Ovary (tissue), 9 donors: ENCODE data around the gene SNX8. TPM values are rescaled to one million over a fixed set of nuclear protein-coding genes. Genes with fewer than 3 reads are reported as not detected.

Source experiments
- DNase-seq, 5 donors: peaks; one replicate each; pipeline ENCODE4 v3.0.0-alpha.2; 2019 to 2020
- H3K27ac ChIP-seq, 2 donors: fragments of 200-600 bp; one replicate each; pipeline versions ENCODE4 v1.5.1 to v1.8.0; 2019 to 2022
- H3K27me3 ChIP-seq: fragments of 200-600 bp; one replicate; pipeline ENCODE4 v1.8.0; 2022
- H3K36me3 ChIP-seq: fragments of 200-600 bp; sonication (generic); one replicate; pipeline ENCODE4 v1.5.1; 2019
- H3K4me1 ChIP-seq: one replicate; pipeline ENCODE4 v1.8.1; 2013; ENCODE audit warnings: mild to moderate bottlenecking, moderate library complexity; ENCODE audit not compliant: insufficient read depth
- H3K4me3 ChIP-seq: fragments of 200-600 bp; sonication (generic); one replicate; pipeline ENCODE4 v1.5.1; 2017
- H3K9me3 ChIP-seq, 2 donors: fragments of 200-600 bp in 1 of 2; sonication (generic) in 1 of 2; one replicate each; pipeline versions ENCODE4 v1.5.1 to v1.8.1; 2013 to 2019; ENCODE audit warnings: mild to moderate bottlenecking in 1 of 2, moderate library complexity in 1 of 2
- CTCF ChIP-seq, 3 donors: fragments of 450-650 bp in 2 of 3; fragments of 200-600 bp in 1 of 3; IDR thresholded peaks; one replicate each; pipeline versions ENCODE4 v1.5.1 to v1.8.0; 2016 to 2022; ENCODE audit warnings: antibody characterized with exemption in 3 of 3, mild to moderate bottlenecking in 1 of 3
- EP300 ChIP-seq: sonication (generic); formaldehyde crosslinking; IDR thresholded peaks from one replicate; pipeline ENCODE4 v1.6.1; 2017; ENCODE audit warnings: antibody characterized with exemption
- POLR2A ChIP-seq: fragments of 450-650 bp; IDR thresholded peaks from one replicate; pipeline ENCODE4 v1.6.1; 2017; ENCODE audit warnings: antibody characterized with exemption, mild to moderate bottlenecking, moderate library complexity
- WGBS, 3 donors: extraction: QIAGEN DNeasy Blood & Tissue Kit in 1 of 3; methylation state at CpG; one replicate each; pipeline versions ENCODE4 v1.1.5 to v1.1.7; 2013 to 2017; 5-methylcytosine and 5-hydroxymethylcytosine counted together
- intact Hi-C, 4 donors: fragments of 100-400 bp; cut with DNase I; formaldehyde crosslinking; loops; one replicate each; pipeline versions ENCODE4 v1.11.0 to v1.15.1; 2022 to 2023
- polyA plus RNA-seq, 2 donors: library from polyadenylated mRNA; stranded (reverse); fragments of 200-250 nt in 1 of 2; fragments of 350-450 nt in 1 of 2; fragmentation: Illumina TruSeq in 1 of 2; extraction: RNeasy Lipid Tissue Mini Kit (QIAGEN cat#74804) in 1 of 2; gene quantifications; one replicate each; pipeline ENCODE4 v1.2.3, GENCODE V29; 2013 to 2014
- total RNA-seq, 7 donors: library from RNA; depleted of rRNA in 2 of 7; stranded (reverse); fragments of >200 nt in 2 of 7; fragmentation: NEBNext Ultra II Directional in 3 of 7; extraction: Animal tissue kit (Norgen Biotek cat#: 25700) in 3 of 7; gene quantifications; one replicate each; pipeline versions ENCODE4 v1.1.0 to v1.2.4, GENCODE V29; 2016 to 2023
- donor health status: DM: no; HTN: no; CAD: no; lungs with moderate emphysema.
- donor health status: DM: no; HTN: no; CAD: no.
- donor health status: Bipolar disorder and iron deficiency.
- donor health status: DM: yes; HTN: yes; CAD: no.
- donor health status: DM: no; HTN: no; CAD: no.
- donor health status: DM: yes; HTN: yes; CAD: no.

The SNX8 gene
- total and polyA plus RNA-seq, 9 donors, result 3.2 to 37.2 (median 19.2) TPM

GRCh38 chr7:2219136-2219535, 95.1 kb downstream of the SNX8 start:
- Histone ChIP-seq H3K4me1 (no peaks in the 10 kb centered on the region), H3K9me3 (no peaks in the 10 kb centered on the region), H3K27me3 (no peaks in the 10 kb centered on the region), H3K4me3 (no peak overlapping the region), H3K27ac (no peak overlapping the region), H3K36me3 (no peaks in the 10 kb centered on the region)
- 79 to 83% (median 79%) methylated on average over 15 of the region's 15 CpGs for WGBS, 3 donors
- intact Hi-C loops, result loop anchor here in 2 of 4 donors (10.0 kb wide), 2 partner anchors 414 to 634 kb away; no protein-coding TSS in a partner anchor
- no peak for DNase-seq
- TF ChIP-seq EP300, result no peak
- TF ChIP-seq POLR2A, result no peak
- no peak for TF ChIP-seq CTCF (IDR thresholded peaks at IDR 0.05)

GRCh38 chr7:2218444-2218785, 95.8 kb downstream of the SNX8 start:
- no peak for DNase-seq
- TF ChIP-seq EP300 (no peak), POLR2A (no peak)
- no peaks in the 10 kb centered on the region for H3K4me1 ChIP-seq
- WGBS, 3 donors, result 87 to 91% (median 89%) methylated on average over 9 of the region's 9 CpGs
- no peaks in the 10 kb centered on the region for H3K9me3 ChIP-seq
- H3K36me3 ChIP-seq, result no peaks in the 10 kb centered on the region
- no peak overlapping the region for H3K4me3 ChIP-seq
- no peak overlapping the region for H3K27ac ChIP-seq
- intact Hi-C loops, result loop anchor here in 2 of 4 donors (10.0 kb wide), 2 partner anchors 414 to 634 kb away; no protein-coding TSS in a partner anchor
- H3K27me3 ChIP-seq, result no peaks in the 10 kb centered on the region

GRCh38 chr7:2217716-2218443, 96.4 kb downstream of the SNX8 start:
- TF ChIP-seq EP300 (no peak), CTCF (IDR thresholded peaks at IDR 0.05) (no peak), POLR2A (no peak)
- Histone ChIP-seq H3K36me3 (no peaks in the 10 kb centered on the region), H3K27ac (no peak overlapping the region), H3K27me3 (no peaks in the 10 kb centered on the region), H3K4me3 (no peak overlapping the region), H3K9me3 (no peaks in the 10 kb centered on the region), H3K4me1 (no peaks in the 10 kb centered on the region)
- WGBS, 3 donors, result 86 to 87% (median 86%) methylated on average over 19 of the region's 19 CpGs
- no peak for DNase-seq
- intact Hi-C loops, result loop anchor here in 2 of 4 donors (10.0 kb wide), 2 partner anchors 413 to 633 kb away; no protein-coding TSS in a partner anchor

- no peak for DNase-seq
- TF ChIP-seq CTCF (IDR thresholded peaks at IDR 0.05), result no peak
- no peak for TF ChIP-seq EP300
- no peak for TF ChIP-seq POLR2A
- 84 to 94% (median 92%) methylated on average over 10 of the region's 10 CpGs for WGBS, 3 donors
- no peaks in the 10 kb centered on the region for H3K4me1 ChIP-seq
- no peaks in the 10 kb centered on the region for H3K9me3 ChIP-seq
- intact Hi-C loops, result loop anchor here in 2 of 4 donors (10.0 kb wide), 2 partner anchors 412 to 632 kb away; no protein-coding TSS in a partner anchor
- no peaks in the 10 kb centered on the region for H3K27me3 ChIP-seq
- no peaks in the 10 kb centered on the region for H3K36me3 ChIP-seq
- no peak overlapping the region for H3K4me3 ChIP-seq
- no peak overlapping the region for H3K27ac ChIP-seq
Observed at GRCh38 chr7:2217206-2217605, 97.0 kb downstream of the SNX8 start.

- no peak for TF ChIP-seq EP300
- TF ChIP-seq CTCF (IDR thresholded peaks at IDR 0.05), result no peak
- TF ChIP-seq POLR2A, result no peak
- H3K36me3 ChIP-seq, result no peaks in the 10 kb centered on the region
- WGBS, 3 donors, result 94 to 96% (median 95%) methylated on average over 17 of the region's 17 CpGs
- no peak overlapping the region for H3K27ac ChIP-seq
- H3K4me1 ChIP-seq, result no peaks in the 10 kb centered on the region
- H3K4me3 ChIP-seq, result no peak overlapping the region
- intact Hi-C loops, result loop anchor here in 2 of 4 donors (10.0 kb wide), 2 partner anchors 411 to 631 kb away; no protein-coding TSS in a partner anchor
- H3K27me3 ChIP-seq, result no peaks in the 10 kb centered on the region
- no peaks in the 10 kb centered on the region for H3K9me3 ChIP-seq
- no peak for DNase-seq
Observed at GRCh38 chr7:2215851-2216250, 98.4 kb downstream of the SNX8 start.
